Smooth muscle cell (in vitro differentiated cells): ENCODE results near the gene ARHGEF19. TPM values are rescaled to one million over a fixed set of nuclear protein-coding genes. Genes with fewer than 3 reads are reported as not detected.

Experiments
- DNase-seq: peaks from one replicate; lab custom pipeline; 2025; ENCODE audit not compliant: unreplicated experiment; lab: John Stamatoyannopoulos, UW
- H2AFZ ChIP-seq: fragments of 200-600 bp; sonication (generic); 2 replicates; pipeline ENCODE4 v1.6.0; 2016; ENCODE audit warnings: antibody characterized with exemption, low read depth, mild to moderate bottlenecking
- H3F3A ChIP-seq: fragments of 200-600 bp; sonication (generic); 2 replicates; pipeline ENCODE4 v1.6.0; 2017; ENCODE audit warnings: antibody characterized with exemption, low read depth
- H3K27ac ChIP-seq: fragments of 200-600 bp; sonication (generic); 2 replicates; pipeline ENCODE4 v1.5.1; 2016; ENCODE audit warnings: low read depth, mild to moderate bottlenecking
- H3K27me3 ChIP-seq: fragments of 200-600 bp; sonication (generic); 2 replicates; pipeline ENCODE4 v1.6.1; 2016; ENCODE audit warnings: low read depth, mild to moderate bottlenecking
- H3K36me3 ChIP-seq: fragments of 200-600 bp; sonication (generic); 2 replicates; pipeline ENCODE4 v1.5.1; 2016; ENCODE audit warnings: low read depth
- H3K4me1 ChIP-seq: fragments of 200-600 bp; sonication (generic); 2 replicates; pipeline ENCODE4 v1.5.1; 2016; ENCODE audit warnings: low read depth
- H3K4me2 ChIP-seq: fragments of 200-600 bp; sonication (generic); 2 replicates; pipeline ENCODE4 v1.6.0; 2016; ENCODE audit warnings: mild to moderate bottlenecking
- H3K4me3 ChIP-seq: fragments of 200-600 bp; sonication (generic); 2 replicates; pipeline ENCODE4 v1.5.1; 2016; ENCODE audit warnings: mild to moderate bottlenecking
- H3K79me2 ChIP-seq: fragments of 200-600 bp; sonication (generic); 2 replicates; pipeline ENCODE4 v1.6.0; 2016; ENCODE audit warnings: low read depth, mild to moderate bottlenecking
- H3K9ac ChIP-seq: fragments of 200-600 bp; sonication (generic); 2 replicates; pipeline ENCODE4 v1.6.0; 2016; ENCODE audit warnings: low read depth
- H3K9me3 ChIP-seq: fragments of 200-600 bp; sonication (generic); replicated peaks from 2 replicates; pipeline ENCODE4 v1.5.1; 2016; ENCODE audit warnings: low read depth
- H4K20me1 ChIP-seq: fragments of 200-600 bp; sonication (generic); 2 replicates; pipeline ENCODE4 v1.6.0; 2016; ENCODE audit warnings: low read depth
- CTCF ChIP-seq: fragments of 200-600 bp; sonication (generic); IDR thresholded peaks from 2 replicates; pipeline ENCODE4 v1.5.1; 2017; ENCODE audit warnings: borderline replicate concordance, mild to moderate bottlenecking, antibody characterized with exemption; ENCODE audit not compliant: insufficient read depth, poor library complexity, severe bottlenecking
- WGBS: methylation state at CpG from one replicate; pipeline ENCODE4 v1.1.7; 2016; ENCODE audit warnings: low lambda C conversion rate; 5-methylcytosine and 5-hydroxymethylcytosine counted together
- polyA plus RNA-seq: library from polyadenylated mRNA; unstranded; fragments of >200 nt; fragmentation: Nextera tagmentation; extraction: Ambion mirVana; gene quantifications from 2 replicates; pipeline ENCODE4 v1.2.1, GENCODE V29; 2016
- total RNA-seq: library from RNA; depleted of rRNA; stranded (reverse); fragments of >200 nt; gene quantifications from 2 replicates; pipeline ENCODE4 v1.2.3, GENCODE V29; 2014

ARHGEF19 gene
- total and polyA plus RNA-seq, 2 experiments from 2014 or later = 32.1 to 45.9 TPM

- Histone ChIP-seq H3K79me2 (no peaks in the 10 kb centered on the region), H3K36me3 (no peaks in the 10 kb centered on the region), H3K27me3 (no peaks in the 10 kb centered on the region), H3K4me2 (no peak overlapping the region), H3K27ac (no peak overlapping the region), H3K9me3 (no peaks in the 10 kb centered on the region), H3F3A (peaks cover 8% of the 10 kb centered on the region), H3K9ac (no peak overlapping the region), H3K4me1 (peaks cover 4% of the 10 kb centered on the region), H3K4me3 (no peak overlapping the region), H2AFZ (no peak overlapping the region), H4K20me1 (peaks cover 13% of the 10 kb centered on the region)
- no peak for TF ChIP-seq CTCF
- 88% methylated on average over 8 of the region's 8 CpGs for WGBS
- DNase-seq = no peak
Observed at GRCh38 chr1:16243215-16243610, 30.8 kb upstream of the ARHGEF19 start.

- no peaks in the 10 kb centered on the region for H3K9me3 ChIP-seq
- DNase-seq = no peak
- no peak overlapping the region for H3K9ac ChIP-seq
- H3F3A ChIP-seq = peaks cover 3% of the 10 kb centered on the region
- H3K27me3 ChIP-seq = no peaks in the 10 kb centered on the region
- H4K20me1 ChIP-seq = peaks cover 7% of the 10 kb centered on the region
- no peak overlapping the region for H3K4me2 ChIP-seq
- 94% methylated on average over 17 of the region's 17 CpGs for WGBS
- H3K36me3 ChIP-seq = no peaks in the 10 kb centered on the region
- H3K27ac ChIP-seq = no peak overlapping the region
- no peak overlapping the region for H2AFZ ChIP-seq
- no peak overlapping the region for H3K4me3 ChIP-seq
- no peak for TF ChIP-seq CTCF
- H3K79me2 ChIP-seq = no peaks in the 10 kb centered on the region
- H3K4me1 ChIP-seq = peaks cover 4% of the 10 kb centered on the region
Observed at GRCh38 chr1:16242556-16243214, 30.2 kb upstream of the ARHGEF19 start.

GRCh38 chr1:16241221-16241708 lies 28.8 kb upstream of the ARHGEF19 start:
- Histone ChIP-seq H3K79me2 (no peaks in the 10 kb centered on the region), H3K4me2 (no peak overlapping the region), H3K4me3 (no peak overlapping the region), H3K9ac (no peak overlapping the region), H2AFZ (no peak overlapping the region), H3K27ac (no peak overlapping the region), H3K4me1 (peaks cover 9% of the 10 kb centered on the region), H4K20me1 (no peaks in the 10 kb centered on the region), H3F3A (no peaks in the 10 kb centered on the region), H3K9me3 (no peaks in the 10 kb centered on the region), H3K27me3 (no peaks in the 10 kb centered on the region), H3K36me3 (no peaks in the 10 kb centered on the region)
- no peak for DNase-seq
- no peak for TF ChIP-seq CTCF
- WGBS = 87% methylated on average over 10 of the region's 10 CpGs

GRCh38 chr1:16239972-16240491 lies 27.6 kb upstream of the ARHGEF19 start:
- no peaks in the 10 kb centered on the region for H4K20me1 ChIP-seq
- H3K9ac ChIP-seq = no peak overlapping the region
- H3K4me1 ChIP-seq = peaks cover 9% of the 10 kb centered on the region
- peaks cover 6% of the 10 kb centered on the region for H3F3A ChIP-seq
- H3K36me3 ChIP-seq = no peaks in the 10 kb centered on the region
- H3K79me2 ChIP-seq = no peaks in the 10 kb centered on the region
- no peak for TF ChIP-seq CTCF
- no peak overlapping the region for H3K4me2 ChIP-seq
- WGBS = 85% methylated on average over 2 of the region's 2 CpGs
- no peak overlapping the region for H2AFZ ChIP-seq
- no peaks in the 10 kb centered on the region for H3K27me3 ChIP-seq
- H3K4me3 ChIP-seq = no peak overlapping the region
- DNase-seq = no peak
- no peaks in the 10 kb centered on the region for H3K9me3 ChIP-seq
- no peak overlapping the region for H3K27ac ChIP-seq
